HG03558 (cell line): ENCODE data around the gene RAI14.

Experiments
- ATAC-seq: cut with Tn5 transposase; IDR thresholded peaks from one replicate; pipeline ENCODE4 v1.9.1; 2021; ENCODE audit warnings: moderate number of reproducible peaks; ENCODE audit not compliant: unreplicated experiment; ENCODE audit errors: extremely low read depth

Gene RAI14

GRCh38 chr5:34870382-34870781 is 214.3 kb downstream of the RAI14 start:
- no peak for ATAC-seq

- ATAC-seq, result no peak
Observed at GRCh38 chr5:34876275-34876674, 220.1 kb downstream of the RAI14 start.

- no peak for ATAC-seq
Observed at GRCh38 chr5:34881246-34881645, 225.1 kb downstream of the RAI14 start.
